ENCODE results near the gene FAT2.
A peak's percentile ranks its signal among the peaks of the same experiment; 100 is the strongest.

FAT2 gene, protein sequence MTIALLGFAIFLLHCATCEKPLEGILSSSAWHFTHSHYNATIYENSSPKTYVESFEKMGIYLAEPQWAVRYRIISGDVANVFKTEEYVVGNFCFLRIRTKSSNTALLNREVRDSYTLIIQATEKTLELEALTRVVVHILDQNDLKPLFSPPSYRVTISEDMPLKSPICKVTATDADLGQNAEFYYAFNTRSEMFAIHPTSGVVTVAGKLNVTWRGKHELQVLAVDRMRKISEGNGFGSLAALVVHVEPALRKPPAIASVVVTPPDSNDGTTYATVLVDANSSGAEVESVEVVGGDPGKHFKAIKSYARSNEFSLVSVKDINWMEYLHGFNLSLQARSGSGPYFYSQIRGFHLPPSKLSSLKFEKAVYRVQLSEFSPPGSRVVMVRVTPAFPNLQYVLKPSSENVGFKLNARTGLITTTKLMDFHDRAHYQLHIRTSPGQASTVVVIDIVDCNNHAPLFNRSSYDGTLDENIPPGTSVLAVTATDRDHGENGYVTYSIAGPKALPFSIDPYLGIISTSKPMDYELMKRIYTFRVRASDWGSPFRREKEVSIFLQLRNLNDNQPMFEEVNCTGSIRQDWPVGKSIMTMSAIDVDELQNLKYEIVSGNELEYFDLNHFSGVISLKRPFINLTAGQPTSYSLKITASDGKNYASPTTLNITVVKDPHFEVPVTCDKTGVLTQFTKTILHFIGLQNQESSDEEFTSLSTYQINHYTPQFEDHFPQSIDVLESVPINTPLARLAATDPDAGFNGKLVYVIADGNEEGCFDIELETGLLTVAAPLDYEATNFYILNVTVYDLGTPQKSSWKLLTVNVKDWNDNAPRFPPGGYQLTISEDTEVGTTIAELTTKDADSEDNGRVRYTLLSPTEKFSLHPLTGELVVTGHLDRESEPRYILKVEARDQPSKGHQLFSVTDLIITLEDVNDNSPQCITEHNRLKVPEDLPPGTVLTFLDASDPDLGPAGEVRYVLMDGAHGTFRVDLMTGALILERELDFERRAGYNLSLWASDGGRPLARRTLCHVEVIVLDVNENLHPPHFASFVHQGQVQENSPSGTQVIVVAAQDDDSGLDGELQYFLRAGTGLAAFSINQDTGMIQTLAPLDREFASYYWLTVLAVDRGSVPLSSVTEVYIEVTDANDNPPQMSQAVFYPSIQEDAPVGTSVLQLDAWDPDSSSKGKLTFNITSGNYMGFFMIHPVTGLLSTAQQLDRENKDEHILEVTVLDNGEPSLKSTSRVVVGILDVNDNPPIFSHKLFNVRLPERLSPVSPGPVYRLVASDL (N-terminal part only)

GRCh38 chr5:151591144-151591819 is at the start of gene FAT2:
TSS of gene FAT2 (minus strand) at chr5:151591331. CDS start at chr5:151568931, 22,400 bp downstream.
- no peak for DNase-seq (ENCODE audit: low read depth, low spot score)

GRCh38 chr5:151638619-151639018 is 47.5 kb upstream of the FAT2 start:
- no peak for DNase-seq (ENCODE audit: low read depth, low spot score)
- H3K27ac ChIP-seq: peak overlapping the region; percentile 82

More at GRCh38 chr5:151591144-151591819, at the start of gene FAT2:
- H3K27ac ChIP-seq: peak within 1 kb of the TSS; percentile 70

DNA sequence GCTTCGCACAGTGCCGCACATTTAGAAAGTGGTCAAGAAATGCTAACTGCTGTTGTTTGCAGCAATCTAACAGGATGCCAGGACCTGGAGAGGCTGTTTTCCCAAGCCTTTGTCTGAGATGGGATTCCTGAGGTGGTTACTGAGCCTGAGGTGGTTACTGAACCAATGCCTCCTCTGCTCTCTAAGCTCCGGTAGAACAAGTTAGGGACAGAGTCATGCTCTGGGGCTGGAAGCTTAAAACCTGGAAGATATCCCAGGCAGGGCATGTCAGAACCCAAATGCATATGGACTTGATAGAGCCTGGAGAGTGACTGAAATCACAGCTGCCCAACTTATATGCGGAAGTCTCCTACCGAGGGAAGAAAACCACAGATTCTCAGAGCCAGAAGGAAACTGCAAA is 46.5 kb upstream of the FAT2 start:
- DNase-seq (ENCODE audit: low read depth, low spot score): peak; percentile 94
- H3K27ac ChIP-seq: peak overlapping the region; percentile 82

- no peak for DNase-seq (ENCODE audit: low read depth, low spot score)
- no peak overlapping the region for H3K27ac ChIP-seq
Measured at GRCh38 chr5:151633892-151634291, 42.8 kb upstream of the FAT2 start.

GRCh38 chr5:151632941-151633340 is 41.8 kb upstream of the FAT2 start:
- DNase-seq (ENCODE audit: low read depth, low spot score): no peak
- H3K27ac ChIP-seq: no peak overlapping the region

DNA sequence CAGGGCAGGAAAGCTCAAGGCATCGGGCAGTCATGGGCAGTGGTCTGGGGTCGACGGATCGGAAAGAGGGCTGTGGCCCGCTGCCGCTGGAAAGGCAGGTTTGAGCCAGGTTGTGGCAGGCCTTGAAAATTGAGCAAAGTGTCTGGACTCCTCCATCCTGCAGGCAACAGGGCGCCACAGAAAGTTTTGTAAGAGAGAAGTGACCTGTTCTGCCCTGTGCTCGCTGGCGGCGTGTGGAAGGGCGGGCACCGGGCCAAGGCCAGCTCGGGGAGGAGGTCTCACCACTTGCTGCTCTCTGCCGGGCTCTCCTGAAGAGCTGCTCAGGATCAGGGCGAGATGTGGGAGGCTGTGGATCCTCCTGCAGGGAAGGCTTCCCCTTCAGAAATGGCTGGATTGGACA is 41.4 kb upstream of the FAT2 start:
- no peak overlapping the region for H3K27ac ChIP-seq
- DNase-seq (ENCODE audit: low read depth, low spot score): no peak

GRCh38 chr5:151631941-151632340 is 40.8 kb upstream of the FAT2 start:
- no peak for DNase-seq (ENCODE audit: low read depth, low spot score)
- H3K27ac ChIP-seq: no peak overlapping the region

DNA sequence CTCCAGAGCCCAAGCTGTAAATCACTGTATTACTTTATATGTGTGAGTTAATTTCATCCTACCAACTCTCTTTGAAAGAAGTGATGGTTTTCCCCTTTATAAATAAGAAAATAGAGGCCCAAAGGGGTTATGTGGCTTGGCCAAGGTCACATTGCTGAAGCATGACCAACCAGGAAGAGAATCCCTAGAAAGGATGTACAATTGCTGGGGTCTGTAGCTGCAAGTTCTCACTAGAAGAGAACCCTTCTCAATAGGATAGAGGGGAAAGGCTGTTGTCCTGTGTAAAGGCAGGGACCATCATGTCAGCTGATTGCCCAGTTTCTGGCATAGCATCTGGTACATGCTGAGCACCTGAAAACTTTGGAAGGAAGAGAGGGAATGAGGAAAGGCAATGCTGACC is 39.0 kb upstream of the FAT2 start:
- DNase-seq (ENCODE audit: low read depth, low spot score): no peak
- H3K27ac ChIP-seq: no peak overlapping the region

GRCh38 chr5:151628112-151628823 is 37.1 kb upstream of the FAT2 start:
- no peak for DNase-seq (ENCODE audit: low read depth, low spot score)
- H3K27ac ChIP-seq: peak overlapping the region; percentile 66

GRCh38 chr5:151627650-151628049 is 36.5 kb upstream of the FAT2 start:
- no peak for DNase-seq (ENCODE audit: low read depth, low spot score)

DNA sequence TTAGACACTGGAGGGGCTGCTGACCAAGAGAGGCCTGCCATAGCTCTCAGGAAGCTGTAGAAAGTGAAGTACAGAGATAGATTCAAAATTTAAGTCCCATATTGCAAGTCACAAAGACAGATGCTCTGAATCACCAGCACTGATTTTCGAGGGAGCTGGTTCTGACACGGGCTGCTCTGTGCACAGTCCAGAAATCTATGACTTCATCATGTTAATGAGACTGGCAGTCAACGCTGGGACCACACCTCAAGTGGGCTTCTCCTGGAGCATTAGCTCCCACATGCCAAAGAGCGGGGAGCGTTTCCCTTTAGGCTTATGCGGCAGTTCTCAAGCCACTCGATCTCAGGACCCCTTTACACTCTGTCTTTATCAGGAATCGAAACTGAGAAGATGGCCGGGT is 34.2 kb upstream of the FAT2 start:
- DNase-seq (ENCODE audit: low read depth, low spot score): no peak
- H3K27ac ChIP-seq: no peak overlapping the region

More at GRCh38 chr5:151627650-151628049, 36.5 kb upstream of the FAT2 start:
- peak overlapping the region; percentile 66 for H3K27ac ChIP-seq

- no peak for DNase-seq (ENCODE audit: low read depth, low spot score)
- no peak overlapping the region for H3K27ac ChIP-seq
Measured at GRCh38 chr5:151624476-151624875, 33.3 kb upstream of the FAT2 start.

GRCh38 chr5:151622367-151623088 is 31.4 kb upstream of the FAT2 start:
- no peak for DNase-seq (ENCODE audit: low read depth, low spot score)
- H3K27ac ChIP-seq: no peak overlapping the region

GRCh38 chr5:151620461-151620840 is 29.3 kb upstream of the FAT2 start:
- H3K27ac ChIP-seq: peak overlapping the region; percentile 87
- no peak for DNase-seq (ENCODE audit: low read depth, low spot score)

GRCh38 chr5:151619812-151620460 is 28.8 kb upstream of the FAT2 start:
- DNase-seq (ENCODE audit: low read depth, low spot score): peak; percentile 93

DNA sequence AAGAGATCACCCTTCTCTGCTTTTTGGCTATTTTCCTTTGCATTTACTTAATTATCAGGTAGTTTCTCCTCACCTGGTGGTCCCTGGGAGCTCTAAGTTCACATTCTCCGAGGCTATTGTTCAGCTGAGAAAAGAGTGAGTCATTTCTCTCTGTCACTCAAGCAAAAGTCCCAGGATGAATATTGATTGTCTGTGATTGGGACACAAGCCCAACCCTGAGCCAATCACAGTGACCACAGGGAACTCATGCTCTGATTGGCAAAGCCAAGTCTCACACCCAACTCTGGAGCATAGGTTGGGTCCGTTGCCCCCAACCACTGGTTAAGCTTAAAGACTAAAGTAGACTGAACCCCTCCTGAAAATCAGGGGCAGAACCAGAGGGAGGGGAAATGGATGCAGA is 27.8 kb upstream of the FAT2 start:
- no peak for DNase-seq (ENCODE audit: low read depth, low spot score)
- H3K27ac ChIP-seq: peak overlapping the region; percentile 87

More at GRCh38 chr5:151619812-151620460, 28.8 kb upstream of the FAT2 start:
- H3K27ac ChIP-seq: peak overlapping the region; percentile 87

DNA sequence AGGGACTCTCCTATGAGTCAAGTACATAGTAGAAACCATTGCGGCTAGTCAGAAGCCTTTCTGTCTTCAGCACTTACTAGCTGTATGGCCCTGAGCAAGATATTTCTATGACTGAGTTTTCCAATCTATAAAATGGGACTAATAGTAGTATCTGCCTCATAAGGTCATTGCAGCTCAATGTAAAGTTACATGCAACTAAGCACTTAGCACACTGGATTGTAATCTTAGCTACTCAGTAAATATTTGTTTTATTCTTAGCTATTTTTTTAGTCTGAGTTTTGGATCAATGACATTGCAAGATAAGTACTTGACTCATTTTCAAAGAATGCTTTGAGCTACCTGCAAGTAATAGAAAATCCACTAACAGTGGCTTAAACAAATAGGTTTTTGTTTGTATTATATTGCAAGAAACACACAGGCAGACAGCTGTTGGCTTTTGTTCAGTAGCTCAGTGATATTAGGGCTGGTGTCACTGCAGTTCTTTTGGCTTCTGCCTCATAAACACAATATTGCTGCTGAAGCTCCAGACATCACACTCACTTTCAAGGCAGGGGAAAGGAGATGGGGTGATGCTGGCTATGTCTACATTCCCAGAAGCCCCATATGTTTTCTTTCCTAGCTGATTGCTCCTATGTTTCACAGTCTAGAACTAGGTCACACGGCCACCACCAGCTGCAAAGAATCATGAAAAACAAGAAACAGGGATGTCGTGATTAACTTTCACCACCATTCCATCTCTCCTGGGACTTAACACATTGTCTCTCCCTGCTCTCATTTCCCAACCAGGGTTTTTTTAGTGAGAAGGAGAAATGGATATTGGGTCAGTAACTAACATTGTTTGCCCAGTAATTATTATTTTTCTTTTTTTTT is 26.9 kb upstream of the FAT2 start:
- DNase-seq (ENCODE audit: low read depth, low spot score): no peak
- peak overlapping the region; percentile 87 for H3K27ac ChIP-seq

All from epithelial cell of prostate (primary cell).